Lower leg skin (tissue), 3 donors: Measurements from ENCODE around the gene CYBA.

Experiments used
- POLR2A ChIP-seq, 2 donors: fragments of 450-650 bp; IDR thresholded peaks; one replicate each; pipeline ENCODE4 v1.6.1; 2016 to 2017; ENCODE audit warnings: antibody characterized with exemption in 2 of 2, mild to moderate bottlenecking in 1 of 2, moderate library complexity in 1 of 2
- TF ChIP-seq, protein P1 (sequence below), 3 donors: fragments of 450-650 bp; IDR thresholded peaks; one replicate each; pipeline ENCODE4 v1.5.1; 2016; ENCODE audit warnings: antibody characterized with exemption in 3 of 3, mild to moderate bottlenecking in 3 of 3, moderate library complexity in 2 of 3

DNA sequence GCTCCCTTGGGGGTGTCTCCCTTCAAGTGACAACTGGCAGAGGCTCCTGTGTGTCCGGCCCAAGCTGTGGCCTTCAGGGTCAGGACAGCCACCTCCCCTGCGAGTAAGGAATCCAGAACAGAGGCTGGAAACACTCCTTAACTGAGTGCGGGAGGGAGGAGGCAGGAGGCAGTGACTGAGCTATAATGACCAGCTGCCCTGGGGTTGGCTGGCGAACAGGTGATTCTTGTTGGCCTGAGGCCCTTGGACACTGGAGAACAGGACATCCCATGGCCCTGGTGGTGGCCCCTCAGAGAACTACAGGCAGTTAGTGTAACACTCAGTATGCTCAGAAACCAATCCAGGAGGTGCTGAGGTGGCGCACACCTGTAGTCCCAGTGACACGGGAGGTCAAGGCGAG lies 44.9 kb upstream of the CYBA start:
- TF ChIP-seq, protein P1, sequence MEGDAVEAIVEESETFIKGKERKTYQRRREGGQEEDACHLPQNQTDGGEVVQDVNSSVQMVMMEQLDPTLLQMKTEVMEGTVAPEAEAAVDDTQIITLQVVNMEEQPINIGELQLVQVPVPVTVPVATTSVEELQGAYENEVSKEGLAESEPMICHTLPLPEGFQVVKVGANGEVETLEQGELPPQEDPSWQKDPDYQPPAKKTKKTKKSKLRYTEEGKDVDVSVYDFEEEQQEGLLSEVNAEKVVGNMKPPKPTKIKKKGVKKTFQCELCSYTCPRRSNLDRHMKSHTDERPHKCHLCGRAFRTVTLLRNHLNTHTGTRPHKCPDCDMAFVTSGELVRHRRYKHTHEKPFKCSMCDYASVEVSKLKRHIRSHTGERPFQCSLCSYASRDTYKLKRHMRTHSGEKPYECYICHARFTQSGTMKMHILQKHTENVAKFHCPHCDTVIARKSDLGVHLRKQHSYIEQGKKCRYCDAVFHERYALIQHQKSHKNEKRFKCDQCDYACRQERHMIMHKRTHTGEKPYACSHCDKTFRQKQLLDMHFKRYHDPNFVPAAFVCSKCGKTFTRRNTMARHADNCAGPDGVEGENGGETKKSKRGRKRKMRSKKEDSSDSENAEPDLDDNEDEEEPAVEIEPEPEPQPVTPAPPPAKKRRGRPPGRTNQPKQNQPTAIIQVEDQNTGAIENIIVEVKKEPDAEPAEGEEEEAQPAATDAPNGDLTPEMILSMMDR (IDR thresholded peaks at IDR 0.05) = no peak
- TF ChIP-seq POLR2A (IDR thresholded peaks at IDR 0.05) = no peak
